ENCODE measurements around the gene IWS1. TPM values are rescaled to one million over a fixed set of nuclear protein-coding genes. Genes with fewer than 3 reads are reported as not detected.
"Not testable (repeated sequence)": the region's sequence is repeated elsewhere in the genome, so short reads cannot be mapped to it uniquely, and the experiment has no call there.

The IWS1 gene
- polyA plus RNA-seq, 3 donors from 2014 or later: 3.8 to 32.2 (median 13.1) TPM

DNA sequence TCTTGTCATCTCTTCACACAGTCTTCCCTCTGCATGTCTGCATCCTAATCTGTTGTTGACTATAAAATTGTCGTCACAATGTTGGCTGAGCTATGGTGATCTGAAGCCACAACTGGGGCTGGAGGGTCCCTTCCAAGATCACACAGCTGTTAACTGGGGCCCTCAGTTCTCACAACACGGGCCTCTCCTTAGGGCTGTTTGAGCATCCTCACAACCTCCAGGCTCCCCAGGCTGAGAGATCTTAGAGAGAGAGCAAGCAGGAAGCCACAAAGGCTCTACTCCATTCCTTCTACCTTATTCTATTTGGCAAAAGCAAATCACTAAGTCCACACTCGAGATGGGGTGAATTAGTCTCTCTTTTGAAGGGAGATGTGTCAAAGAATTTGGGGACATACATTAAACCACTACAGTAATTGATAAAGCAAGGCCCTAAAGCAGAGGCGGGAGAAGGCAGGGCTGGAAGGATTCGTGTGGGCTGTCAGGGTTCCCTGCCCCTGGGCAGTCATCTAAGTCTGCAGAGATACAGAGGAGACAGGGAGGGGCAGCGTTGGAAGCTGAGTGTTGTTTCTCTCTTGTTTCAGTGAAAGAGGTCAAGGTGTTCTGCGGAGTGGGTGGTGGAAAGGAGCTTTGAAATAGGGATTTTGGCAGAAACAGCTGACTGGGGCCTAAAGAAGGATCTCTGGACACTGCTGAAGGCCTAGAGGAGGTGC lies 25.1 kb upstream of the IWS1 start:
- Mint-ChIP-seq H3K4me3 (no peak overlapping the region), H3K36me3 (no peaks in the 10 kb centered on the region), H3K27ac (no peak overlapping the region), H3K27me3 (ENCODE audit: low read depth in 3 of 3) (peaks cover 0 to 15% (median 6%) of the 10 kb centered on the region in 3 donors), H3K9me3 (peaks cover 0 to 4% (median 2%) of the 10 kb centered on the region in 6 donors), H3K4me1 (no peaks in the 10 kb centered on the region)
- DNase-seq: no peak

DNA sequence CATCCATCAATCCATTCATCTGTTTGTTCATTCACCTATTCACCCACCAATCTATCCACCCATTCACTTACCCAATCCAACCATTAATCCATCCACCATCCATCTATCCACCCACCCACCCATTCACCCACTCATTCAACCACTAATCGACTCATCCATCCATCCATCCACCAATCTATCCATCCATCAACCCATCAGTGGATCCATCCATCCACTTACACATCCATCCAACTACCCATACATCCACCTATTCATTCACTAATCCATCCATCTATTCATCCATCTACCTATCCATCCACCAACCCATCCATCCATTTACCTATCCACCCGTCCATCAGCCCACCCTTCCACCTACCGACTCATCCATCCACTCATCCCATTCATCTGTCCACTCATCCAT lies 20.5 kb upstream of the IWS1 start:
- Mint-ChIP-seq H3K36me3 (no peaks in the 10 kb centered on the region), H3K9me3 (peaks cover 0 to 1% (median 0%) of the 10 kb centered on the region in 6 donors), H3K27ac (no peak overlapping the region), H3K4me3 (no peak overlapping the region), H3K27me3 (ENCODE audit: low read depth in 3 of 3) (peaks cover 1 to 15% (median 2%) of the 10 kb centered on the region in 3 donors), H3K4me1 (no peaks in the 10 kb centered on the region)
- DNase-seq: no peak

DNA sequence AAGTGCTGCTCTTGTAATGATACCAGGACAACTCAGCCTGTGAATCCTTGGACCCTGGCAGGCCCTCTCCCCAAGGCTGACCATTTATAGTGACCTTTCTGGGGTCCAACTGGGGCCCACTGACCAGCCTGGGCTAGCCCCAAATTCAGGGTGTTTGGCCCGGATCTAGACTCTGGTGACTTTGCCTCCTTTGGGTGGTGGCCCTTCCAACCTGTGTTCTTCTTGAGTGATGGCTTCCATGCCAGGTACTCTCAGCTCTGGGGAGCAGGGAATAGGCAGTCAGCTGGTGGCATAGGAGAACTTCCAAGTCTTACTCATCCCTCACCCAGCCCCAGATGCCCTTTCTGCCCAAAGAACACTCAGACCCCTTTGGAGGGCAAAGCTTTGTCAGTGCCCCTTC lies 19.5 kb upstream of the IWS1 start:
- peaks cover 0 to 15% (median 2%) of the 10 kb centered on the region in 3 donors for H3K27me3 Mint-ChIP-seq (ENCODE audit: low read depth in 3 of 3)

DNA sequence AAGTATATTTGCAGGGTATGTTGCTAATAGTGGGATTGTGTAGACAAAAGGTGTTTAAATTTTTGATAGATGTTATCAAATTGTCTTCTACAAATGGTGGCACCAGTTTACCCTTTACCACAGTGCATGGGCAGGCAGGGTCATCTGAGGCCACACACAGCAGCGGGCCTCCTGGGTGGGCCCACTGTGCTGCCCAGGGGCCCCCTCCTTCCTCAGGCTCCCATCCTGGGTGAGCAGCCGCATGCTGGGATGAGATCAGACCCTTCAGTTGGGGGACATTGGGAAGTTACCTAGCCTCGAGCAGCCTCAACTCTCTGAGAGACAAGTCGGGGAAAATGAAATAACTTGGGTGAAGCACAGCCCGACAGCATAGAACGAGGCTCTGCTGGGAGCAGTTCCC lies 18.9 kb upstream of the IWS1 start:
- DNase-seq: no peak
- H3K4me1 Mint-ChIP-seq: no peaks in the 10 kb centered on the region
- H3K36me3 Mint-ChIP-seq: no peaks in the 10 kb centered on the region
- H3K27me3 Mint-ChIP-seq (ENCODE audit: low read depth in 3 of 3): peaks cover 0 to 14% (median 2%) of the 10 kb centered on the region in 3 donors
- no peak overlapping the region for H3K4me3 Mint-ChIP-seq
- peaks cover 0 to 1% (median 0%) of the 10 kb centered on the region in 6 donors for H3K9me3 Mint-ChIP-seq
- H3K27ac Mint-ChIP-seq: no peak overlapping the region

More for the DNA sequence above, 19.5 kb upstream of the IWS1 start:
- Mint-ChIP-seq H3K9me3 (peaks cover 0 to 1% (median 0%) of the 10 kb centered on the region in 6 donors), H3K36me3 (no peaks in the 10 kb centered on the region), H3K4me1 (no peaks in the 10 kb centered on the region), H3K27ac (no peak overlapping the region), H3K4me3 (no peak overlapping the region)
- no peak for DNase-seq

DNA sequence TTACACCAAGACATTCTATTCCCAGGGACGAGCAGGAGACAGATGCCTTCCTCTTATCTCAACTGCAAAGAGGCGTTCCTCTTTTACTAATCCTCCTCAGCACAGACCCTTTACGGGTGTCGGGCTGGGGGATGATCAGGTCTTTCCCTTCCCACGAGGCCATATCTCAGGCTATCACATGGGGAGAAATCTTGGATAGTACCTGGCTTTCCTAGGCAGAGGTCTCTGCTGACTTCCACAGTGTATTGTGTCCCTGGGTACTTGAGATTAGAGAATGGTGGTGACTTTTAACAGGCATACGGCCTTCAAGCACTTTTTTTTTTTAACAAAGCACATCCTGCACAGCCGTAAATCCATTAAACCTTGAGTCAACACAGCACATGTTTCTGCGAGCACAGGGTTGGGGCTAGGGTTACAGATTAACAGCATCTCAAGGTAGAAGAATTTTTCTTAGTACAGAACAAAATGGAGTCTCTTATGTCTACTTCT lies 16.8 kb upstream of the IWS1 start:
- H3K27ac Mint-ChIP-seq, H3K9me3 Mint-ChIP-seq, H3K4me1 Mint-ChIP-seq, H3K4me3 Mint-ChIP-seq, DNase-seq, H3K36me3 Mint-ChIP-seq: not testable (repeated sequence)
- peaks cover 0 to 15% (median 4%) of the 10 kb centered on the region in 3 donors for H3K27me3 Mint-ChIP-seq (ENCODE audit: low read depth in 3 of 3)

DNA sequence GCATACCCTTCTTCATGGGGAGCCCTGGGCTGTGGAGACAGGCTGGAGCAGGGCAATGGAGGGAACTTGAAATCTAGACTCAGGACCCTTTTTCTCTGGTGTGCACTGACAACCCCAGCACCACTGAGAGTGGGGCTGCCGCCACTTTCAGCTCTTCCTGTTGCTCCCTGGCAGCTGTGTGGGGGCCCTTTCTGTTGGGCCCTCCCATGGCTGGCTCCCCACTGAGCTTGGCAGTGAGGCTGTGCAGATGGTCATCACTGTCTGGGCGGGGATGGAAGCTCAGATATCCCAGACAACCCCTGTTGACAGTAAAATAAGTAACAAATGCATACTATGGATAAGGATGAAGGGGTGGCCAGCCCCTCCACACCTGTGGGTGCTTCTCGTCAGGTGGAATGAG lies 15.9 kb upstream of the IWS1 start:
- Mint-ChIP-seq H3K4me3 (no peak overlapping the region), H3K9me3 (no peaks in the 10 kb centered on the region), H3K27me3 (ENCODE audit: low read depth in 3 of 3) (peaks cover 0 to 8% (median 4%) of the 10 kb centered on the region in 3 donors), H3K4me1 (no peaks in the 10 kb centered on the region), H3K27ac (no peak overlapping the region), H3K36me3 (no peaks in the 10 kb centered on the region)
- no peak for DNase-seq

DNA sequence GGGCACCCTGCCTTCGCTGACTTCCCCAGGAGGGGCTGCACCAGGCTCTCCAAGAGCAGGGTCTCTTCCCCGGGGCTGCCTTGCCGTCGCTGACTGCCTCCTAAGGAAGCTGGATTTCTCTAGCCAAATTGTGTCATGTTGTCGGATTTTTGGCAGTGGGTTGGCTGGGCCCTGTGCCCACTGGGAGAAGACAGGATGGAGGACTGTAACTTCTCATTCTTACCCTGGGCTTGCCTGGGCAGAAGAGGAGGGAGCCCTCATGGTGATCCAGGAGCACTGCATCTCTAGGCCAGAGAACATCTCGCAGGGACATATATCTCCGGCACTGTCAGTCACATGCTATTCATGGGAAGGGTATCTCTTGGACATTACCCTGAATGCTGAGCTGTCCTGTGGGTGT lies 15.5 kb upstream of the IWS1 start:
- Mint-ChIP-seq H3K9me3 (no peaks in the 10 kb centered on the region), H3K4me1 (no peaks in the 10 kb centered on the region), H3K27ac (no peak overlapping the region), H3K27me3 (ENCODE audit: low read depth in 3 of 3) (peaks cover 2 to 6% (median 4%) of the 10 kb centered on the region in 3 donors), H3K36me3 (no peaks in the 10 kb centered on the region), H3K4me3 (no peak overlapping the region)
- no peak for DNase-seq

DNA sequence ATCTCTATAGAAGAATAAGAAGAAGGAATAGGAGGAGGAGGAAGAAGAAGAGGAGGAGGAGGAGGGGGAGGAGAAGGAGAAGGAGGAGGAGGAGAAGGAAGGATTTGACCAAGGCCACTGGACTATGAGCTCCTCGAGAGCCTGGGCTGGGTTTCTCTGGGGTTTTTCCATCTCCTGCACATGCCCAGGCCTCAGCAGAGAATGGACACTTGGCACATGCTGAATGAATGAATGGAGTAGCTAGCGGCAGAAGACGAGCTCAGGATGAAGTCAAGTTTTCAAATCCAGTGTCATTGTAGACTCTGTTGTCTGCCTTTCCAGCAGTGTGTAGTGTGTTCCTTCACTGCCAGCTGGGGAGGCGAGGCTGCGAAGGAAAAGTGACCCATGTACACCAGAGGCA lies 11.4 kb upstream of the IWS1 start:
- no peaks in the 10 kb centered on the region for H3K36me3 Mint-ChIP-seq
- no peak overlapping the region for H3K27ac Mint-ChIP-seq
- no peak for DNase-seq
- no peaks in the 10 kb centered on the region for H3K4me1 Mint-ChIP-seq
- peaks cover 2 to 6% (median 4%) of the 10 kb centered on the region in 3 donors for H3K27me3 Mint-ChIP-seq (ENCODE audit: low read depth in 3 of 3)
- H3K9me3 Mint-ChIP-seq: no peaks in the 10 kb centered on the region
- H3K4me3 Mint-ChIP-seq: no peak overlapping the region

DNA sequence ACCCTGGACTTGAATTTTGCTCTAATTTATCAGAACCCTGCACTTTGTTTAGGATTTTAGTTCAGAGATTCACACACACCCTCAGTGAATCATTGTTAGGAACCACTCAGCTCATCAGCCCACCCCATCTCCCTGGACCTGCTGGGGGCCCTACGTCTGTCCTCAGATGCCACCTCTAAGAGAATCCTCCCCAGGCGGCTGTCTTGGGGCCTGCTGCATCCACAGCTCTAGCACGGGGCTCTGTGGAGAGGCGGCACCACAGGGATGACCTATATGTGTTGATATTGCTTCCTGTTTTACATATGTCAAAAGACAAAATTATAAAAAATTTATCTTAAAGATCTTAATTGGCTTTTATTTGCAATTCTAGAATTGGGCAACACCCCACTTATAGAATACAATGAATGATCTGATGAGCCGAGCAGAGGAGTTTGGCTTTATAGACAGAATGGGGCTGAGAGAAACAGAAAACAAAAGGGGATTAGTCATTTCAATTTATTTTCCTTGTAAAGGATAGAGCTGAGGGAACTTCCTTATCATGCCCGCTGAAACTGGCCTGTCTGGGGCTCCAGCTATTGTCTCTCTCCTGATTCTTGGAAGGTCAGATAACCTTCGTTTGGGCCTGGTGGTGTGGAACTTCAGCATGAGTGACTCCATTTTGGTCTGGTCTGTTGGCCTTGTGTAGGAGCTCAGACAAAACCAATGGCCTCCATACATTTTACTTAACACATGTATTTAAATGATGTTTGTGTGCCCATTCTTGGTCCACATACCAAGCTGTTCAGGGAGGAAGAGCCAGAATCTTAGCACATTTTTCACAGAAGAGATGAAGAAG lies 10.6 kb upstream of the IWS1 start:
- no peak overlapping the region for H3K27ac Mint-ChIP-seq
- H3K4me3 Mint-ChIP-seq: no peak overlapping the region
- H3K36me3 Mint-ChIP-seq: no peaks in the 10 kb centered on the region
- no peaks in the 10 kb centered on the region for H3K4me1 Mint-ChIP-seq
- peaks cover 3 to 7% (median 3%) of the 10 kb centered on the region in 3 donors for H3K27me3 Mint-ChIP-seq (ENCODE audit: low read depth in 3 of 3)
- DNase-seq: no peak
- H3K9me3 Mint-ChIP-seq: no peaks in the 10 kb centered on the region

DNA sequence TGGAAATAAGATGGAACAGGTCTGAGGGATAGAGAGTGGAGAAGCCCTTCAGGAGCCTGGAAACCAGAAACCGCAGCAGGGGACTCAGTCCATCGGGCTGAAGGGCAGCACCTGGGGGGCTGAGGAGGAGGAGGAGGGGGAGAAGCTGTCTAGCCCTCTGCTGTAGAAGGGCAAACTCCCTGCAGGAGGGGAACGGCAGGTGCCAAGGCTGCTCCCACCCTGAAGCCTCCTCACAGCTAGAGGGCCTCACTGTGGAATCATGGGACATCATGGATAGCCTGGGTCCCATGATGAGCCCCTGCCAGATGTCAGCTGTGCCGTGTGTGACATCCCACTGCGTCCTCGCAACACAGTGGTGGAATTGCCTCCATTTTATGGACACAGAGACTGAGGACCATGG lies 9.6 kb upstream of the IWS1 start:
- no peak for DNase-seq
- no peaks in the 10 kb centered on the region for H3K36me3 Mint-ChIP-seq
- H3K4me1 Mint-ChIP-seq: no peaks in the 10 kb centered on the region
- H3K27me3 Mint-ChIP-seq (ENCODE audit: low read depth in 3 of 3): peaks cover 3 to 7% (median 3%) of the 10 kb centered on the region in 3 donors
- H3K9me3 Mint-ChIP-seq: no peaks in the 10 kb centered on the region
- H3K4me3 Mint-ChIP-seq: no peak overlapping the region
- no peak overlapping the region for H3K27ac Mint-ChIP-seq

DNA sequence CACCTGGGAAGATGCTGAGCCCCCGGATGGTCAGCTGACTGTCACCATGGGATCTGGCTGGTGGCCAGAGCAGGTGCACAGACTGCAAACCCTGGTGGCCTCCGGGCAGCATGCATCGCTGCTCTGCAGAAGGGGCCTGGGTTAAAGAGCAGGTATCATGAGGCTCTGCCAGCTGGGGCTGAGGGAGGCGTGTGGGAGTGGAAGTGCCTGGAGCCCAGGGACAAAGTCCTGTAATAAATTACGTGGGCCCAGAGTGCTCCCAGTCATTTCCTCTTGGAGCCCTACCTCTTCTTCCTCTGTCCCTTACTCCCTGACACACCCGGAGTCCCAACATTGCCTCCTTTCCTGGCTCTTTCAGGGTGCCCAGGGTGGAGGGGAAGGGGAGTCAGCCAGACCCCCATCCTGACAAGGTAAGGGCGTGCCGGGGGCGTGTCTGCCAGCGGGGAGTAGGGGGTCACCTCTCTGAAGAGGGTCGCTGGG lies 9.2 kb upstream of the IWS1 start, which contains the start of gene MYO7B:
Gene MYO7B (plus strand): TSS at position 262 of the 480 bp plus-strand sequence. CDS start 24,040 bp downstream, outside the sequence.
- H3K4me3 Mint-ChIP-seq: no peak within 1 kb of the TSS
- no peaks in the 10 kb centered on the region for H3K36me3 Mint-ChIP-seq
- DNase-seq: no peak
- H3K9me3 Mint-ChIP-seq: no peaks in the 10 kb centered on the region
- peaks cover 3 to 7% (median 3%) of the 10 kb centered on the region in 3 donors for H3K27me3 Mint-ChIP-seq (ENCODE audit: low read depth in 3 of 3)
- H3K4me1 Mint-ChIP-seq: no peaks in the 10 kb centered on the region
- no peak within 1 kb of the TSS for H3K27ac Mint-ChIP-seq

DNA sequence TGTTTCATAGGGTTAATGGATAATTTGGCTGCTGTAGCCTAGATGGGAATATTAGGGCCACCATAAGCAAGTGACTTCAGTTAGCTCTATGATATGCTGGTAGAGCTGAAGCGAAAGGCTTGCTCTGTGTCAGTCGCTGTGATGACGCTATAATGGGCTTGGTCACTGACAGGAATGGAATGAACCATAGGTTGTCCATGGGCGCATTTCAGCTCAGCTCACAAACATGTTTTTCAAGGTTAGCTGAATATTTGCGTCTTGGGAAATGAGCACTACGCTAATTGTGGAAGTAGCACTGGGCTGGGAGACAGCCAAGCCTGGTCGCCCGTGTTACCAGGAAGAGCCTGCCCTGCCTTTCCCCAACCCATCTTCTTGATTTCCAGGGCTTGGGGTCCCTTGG lies 6.0 kb upstream of the IWS1 start:
- peaks cover 2 to 4% of the 10 kb centered on the region in 2 donors for H3K4me1 Mint-ChIP-seq
- no peak overlapping the region for H3K4me3 Mint-ChIP-seq
- H3K27me3 Mint-ChIP-seq (ENCODE audit: low read depth in 3 of 3): peaks cover 2 to 9% (median 5%) of the 10 kb centered on the region in 3 donors
- H3K27ac Mint-ChIP-seq: no peak overlapping the region
- no peak for DNase-seq
- no peaks in the 10 kb centered on the region for H3K9me3 Mint-ChIP-seq
- no peaks in the 10 kb centered on the region for H3K36me3 Mint-ChIP-seq

DNA sequence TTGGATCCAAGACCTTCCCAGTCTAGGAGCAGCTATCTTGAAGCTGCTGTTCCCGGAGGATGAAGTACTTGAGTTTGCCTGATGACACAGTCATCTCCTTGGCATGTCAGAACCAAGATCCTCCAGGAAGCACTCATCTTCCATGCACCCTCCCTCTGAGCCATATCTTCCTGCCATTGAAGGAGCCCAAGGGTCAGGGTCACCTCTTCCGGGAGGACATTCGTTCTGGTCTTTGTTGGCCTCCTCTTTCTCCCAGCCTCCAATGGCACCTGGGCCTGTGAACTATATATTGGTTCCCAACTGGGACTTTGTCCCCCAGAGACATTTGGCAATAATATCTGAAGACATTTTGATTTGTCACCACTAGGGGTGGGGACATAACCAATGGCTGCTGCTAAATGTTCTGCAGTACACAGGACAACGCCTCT lies 4.9 kb upstream of the IWS1 start:
- Mint-ChIP-seq H3K9me3 (no peaks in the 10 kb centered on the region), H3K36me3 (no peaks in the 10 kb centered on the region), H3K4me1 (peaks cover 9 to 13% of the 10 kb centered on the region in 2 donors), H3K27ac (no peak overlapping the region), H3K27me3 (ENCODE audit: low read depth in 3 of 3) (peaks cover 7 to 15% (median 8%) of the 10 kb centered on the region in 3 donors), H3K4me3 (no peak overlapping the region)
- DNase-seq: no peak
